Liver (tissue), 9 donors: ENCODE data around the gene ARAP3. TPM values are rescaled to one million over a fixed set of nuclear protein-coding genes. Genes with fewer than 3 reads are reported as not detected.

Experiments
- DNase-seq: peaks from one replicate; pipeline ENCODE4 v3.0.0-alpha.2; 2017; ENCODE audit warnings: low spot score
- H3K27ac ChIP-seq, 2 donors: one replicate each; pipeline ENCODE4 v1.7.0; 2013; ENCODE audit warnings: inconsistent platforms in 2 of 2, low read length in 2 of 2, control low read depth in 1 of 2, low read depth in 1 of 2, mild to moderate bottlenecking in 1 of 2
- H3K27me3 ChIP-seq, 4 donors: one replicate each; pipeline versions ENCODE4 v1.6.1 to v1.7.0; 2013; ENCODE audit warnings: low read length in 3 of 4, inconsistent platforms in 1 of 4, mild to moderate bottlenecking in 1 of 4, moderate library complexity in 1 of 4; ENCODE audit not compliant: control insufficient read depth in 4 of 4, insufficient read depth in 4 of 4
- H3K36me3 ChIP-seq, 4 donors: one replicate each; pipeline versions ENCODE4 v1.6.1 to v1.7.0; 2013; ENCODE audit warnings: low read length in 3 of 4, mild to moderate bottlenecking in 3 of 4, low read depth in 1 of 4, moderate library complexity in 1 of 4; ENCODE audit not compliant: control insufficient read depth in 4 of 4, insufficient read depth in 3 of 4
- H3K4me1 ChIP-seq, 4 donors: one replicate each; pipeline versions ENCODE4 v1.6.1 to v1.7.0; 2013; ENCODE audit warnings: low read length in 3 of 4, mild to moderate bottlenecking in 3 of 4, moderate library complexity in 1 of 4; ENCODE audit not compliant: control insufficient read depth in 4 of 4, insufficient read depth in 4 of 4
- H3K4me3 ChIP-seq, 3 donors: one replicate each; pipeline versions ENCODE4 v1.6.1 to v1.7.0; 2013; ENCODE audit warnings: low read length in 3 of 3, control low read depth in 1 of 3, low read depth in 1 of 3, mild to moderate bottlenecking in 1 of 3
- H3K9ac ChIP-seq, 2 donors: one replicate each; pipeline ENCODE4 v1.7.0; 2013; ENCODE audit warnings: low read length in 2 of 2, mild to moderate bottlenecking in 2 of 2, moderate library complexity in 2 of 2, control low read depth in 1 of 2, low read depth in 1 of 2
- H3K9me3 ChIP-seq, 4 donors: one replicate each; pipeline versions ENCODE4 v1.6.1 to v1.7.0; 2013; ENCODE audit warnings: low read length in 3 of 4; ENCODE audit not compliant: control insufficient read depth in 4 of 4
- ATF3 ChIP-seq: IDR thresholded peaks from 2 replicates; pipeline ENCODE4 v1.6.1; 2016; ENCODE audit warnings: antibody characterized with exemption
- CTCF ChIP-seq: fragments of 150-350 bp; IDR thresholded peaks from 2 replicates; pipeline ENCODE4 v1.5.1; 2017; ENCODE audit warnings: improper control_type of control experiment, low read depth, low read length; ENCODE audit not compliant: missing input control
- EGR1 ChIP-seq, 2 donors: IDR thresholded peaks; 2 replicates each; pipeline ENCODE4 v1.6.1; 2016 to 2018; ENCODE audit warnings: antibody characterized with exemption in 2 of 2, low read depth in 2 of 2
- FOXA1 ChIP-seq: IDR thresholded peaks from 2 replicates; pipeline ENCODE4 v1.6.1; 2016; ENCODE audit warnings: antibody characterized with exemption
- FOXA2 ChIP-seq: IDR thresholded peaks from 2 replicates; pipeline ENCODE4 v1.6.1; 2016; ENCODE audit warnings: antibody characterized with exemption
- GABPA ChIP-seq, 2 donors: IDR thresholded peaks in 1 of 2; conservative IDR thresholded peaks in 1 of 2; 2 replicates each; pipeline ENCODE4 v1.6.1; 2016; ENCODE audit warnings: antibody characterized with exemption in 2 of 2, mild to moderate bottlenecking in 1 of 2, moderate library complexity in 1 of 2
- HNF4A ChIP-seq, 2 donors: conservative IDR thresholded peaks; 2 replicates each; pipeline ENCODE4 v1.6.1; 2016; ENCODE audit warnings: antibody characterized with exemption in 2 of 2, mild to moderate bottlenecking in 2 of 2
- HNF4G ChIP-seq: IDR thresholded peaks from 2 replicates; pipeline ENCODE4 v1.6.1; 2016; ENCODE audit warnings: antibody characterized with exemption
- JUND ChIP-seq, 2 donors: IDR thresholded peaks; 2 replicates each; pipeline ENCODE4 v1.6.1; 2016; ENCODE audit warnings: antibody characterized with exemption in 2 of 2
- MAX ChIP-seq: IDR thresholded peaks from 2 replicates; pipeline ENCODE4 v1.6.1; 2016; ENCODE audit warnings: antibody characterized with exemption
- NR2F2 ChIP-seq: IDR thresholded peaks from 2 replicates; pipeline ENCODE4 v1.6.1; 2016; ENCODE audit warnings: antibody characterized with exemption
- RAD21 ChIP-seq, 2 donors: IDR thresholded peaks; 2 replicates each; pipeline ENCODE4 v1.6.1; 2016; ENCODE audit warnings: antibody characterized with exemption in 2 of 2, mild to moderate bottlenecking in 2 of 2
- RXRA ChIP-seq, 2 donors: IDR thresholded peaks; 2 replicates each; pipeline ENCODE4 v1.6.1; 2017 to 2018; ENCODE audit warnings: antibody characterized with exemption in 2 of 2, mild to moderate bottlenecking in 1 of 2
- SP1 ChIP-seq: IDR thresholded peaks from 2 replicates; pipeline ENCODE4 v1.6.1; 2018; ENCODE audit warnings: antibody characterized with exemption, mild to moderate bottlenecking
- TAF1 ChIP-seq: conservative IDR thresholded peaks from 2 replicates; pipeline ENCODE4 v1.6.1; 2016; ENCODE audit warnings: antibody characterized with exemption, mild to moderate bottlenecking
- YY1 ChIP-seq: IDR thresholded peaks from 2 replicates; pipeline ENCODE4 v1.6.1; 2016; ENCODE audit warnings: antibody characterized with exemption, mild to moderate bottlenecking
- WGBS: extraction: QIAGEN DNeasy Blood & Tissue Kit; methylation state at CpG from one replicate; pipeline ENCODE4 v1.1.7; 2013; 5-methylcytosine and 5-hydroxymethylcytosine counted together
- polyA plus RNA-seq, 2 donors: library from polyadenylated mRNA; stranded (reverse) in 1 of 2; unstranded in 1 of 2; fragments of 200-250 nt in 1 of 2; fragments of >200 nt in 1 of 2; fragmentation: Nextera tagmentation in 1 of 2; extraction: Ambion mirVana in 1 of 2; gene quantifications; one replicate each; pipeline versions ENCODE4 v1.2.1 to v1.2.3, GENCODE V29; 2013 to 2015
- total RNA-seq, 2 donors: library from RNA; depleted of rRNA; stranded (reverse); fragments of >200 nt; gene quantifications; one replicate each; pipeline ENCODE4 v1.2.3, GENCODE V29; 2014
- TF ChIP-seq, protein P1 (sequence below): IDR thresholded peaks from 2 replicates; pipeline ENCODE4 v1.6.1; 2016; ENCODE audit warnings: antibody characterized with exemption, mild to moderate bottlenecking
- TF ChIP-seq, protein P2 (sequence below): IDR thresholded peaks from 2 replicates; pipeline ENCODE4 v1.6.1; 2016; ENCODE audit warnings: antibody characterized with exemption
- donor health status: healthy.
- donor health status: healthy.
- donor health status: healthy.
- donor health status: healthy.
- donor health status: healthy.

Gene ARAP3
- total and polyA plus RNA-seq, 4 donors, result 1.6 to 4.7 (median 2.1) TPM

DNA sequence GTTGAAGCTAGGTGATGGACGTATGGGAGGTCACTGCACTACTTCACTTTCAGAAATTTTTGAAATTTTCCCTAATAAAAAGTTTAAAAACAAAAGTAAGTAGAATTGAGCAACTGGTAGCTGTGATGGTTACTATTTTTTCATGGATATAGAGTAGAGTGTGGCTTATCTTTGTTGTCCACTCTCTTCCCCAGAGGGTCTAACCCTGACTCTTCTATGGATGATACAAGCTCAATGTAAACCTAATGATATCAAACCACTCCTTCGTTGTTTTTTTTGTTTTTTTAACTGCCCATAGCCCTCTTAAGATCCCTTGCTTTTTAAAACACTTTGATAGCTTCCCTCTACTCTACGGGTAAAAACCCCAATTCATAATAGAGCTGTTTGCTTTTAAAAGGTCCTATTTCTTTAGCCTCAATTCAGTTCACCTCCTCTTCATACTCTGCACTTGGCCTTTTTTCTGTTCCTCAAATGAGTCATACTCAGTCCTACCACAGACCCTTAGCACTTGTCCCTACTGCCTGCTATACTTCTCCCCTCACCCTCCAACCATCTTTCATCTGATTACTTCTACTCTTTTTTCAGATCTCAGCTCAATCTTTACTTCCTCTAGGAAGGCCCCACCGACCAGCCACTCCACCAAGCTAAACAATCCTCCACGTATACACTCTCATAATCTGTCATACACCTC, 48.0 kb downstream of the ARAP3 start:
- Histone ChIP-seq H3K27ac (no peak overlapping the region), H3K27me3 (no peaks in the 10 kb centered on the region), H3K4me1 (peaks cover 9 to 32% (median 26%) of the 10 kb centered on the region in 4 donors), H3K4me3 (no peak overlapping the region), H3K9me3 (no peaks in the 10 kb centered on the region), H3K9ac (no peak overlapping the region), H3K36me3 (peaks cover 0 to 12% (median 6%) of the 10 kb centered on the region in 4 donors)
- TF ChIP-seq YY1, result no peak
- no peak for TF ChIP-seq NR2F2
- TF ChIP-seq TAF1, result no peak
- no peak for TF ChIP-seq FOXA2
- TF ChIP-seq CTCF, result no peak
- no peak for TF ChIP-seq HNF4G
- no peak for TF ChIP-seq FOXA1
- TF ChIP-seq, protein P1, sequence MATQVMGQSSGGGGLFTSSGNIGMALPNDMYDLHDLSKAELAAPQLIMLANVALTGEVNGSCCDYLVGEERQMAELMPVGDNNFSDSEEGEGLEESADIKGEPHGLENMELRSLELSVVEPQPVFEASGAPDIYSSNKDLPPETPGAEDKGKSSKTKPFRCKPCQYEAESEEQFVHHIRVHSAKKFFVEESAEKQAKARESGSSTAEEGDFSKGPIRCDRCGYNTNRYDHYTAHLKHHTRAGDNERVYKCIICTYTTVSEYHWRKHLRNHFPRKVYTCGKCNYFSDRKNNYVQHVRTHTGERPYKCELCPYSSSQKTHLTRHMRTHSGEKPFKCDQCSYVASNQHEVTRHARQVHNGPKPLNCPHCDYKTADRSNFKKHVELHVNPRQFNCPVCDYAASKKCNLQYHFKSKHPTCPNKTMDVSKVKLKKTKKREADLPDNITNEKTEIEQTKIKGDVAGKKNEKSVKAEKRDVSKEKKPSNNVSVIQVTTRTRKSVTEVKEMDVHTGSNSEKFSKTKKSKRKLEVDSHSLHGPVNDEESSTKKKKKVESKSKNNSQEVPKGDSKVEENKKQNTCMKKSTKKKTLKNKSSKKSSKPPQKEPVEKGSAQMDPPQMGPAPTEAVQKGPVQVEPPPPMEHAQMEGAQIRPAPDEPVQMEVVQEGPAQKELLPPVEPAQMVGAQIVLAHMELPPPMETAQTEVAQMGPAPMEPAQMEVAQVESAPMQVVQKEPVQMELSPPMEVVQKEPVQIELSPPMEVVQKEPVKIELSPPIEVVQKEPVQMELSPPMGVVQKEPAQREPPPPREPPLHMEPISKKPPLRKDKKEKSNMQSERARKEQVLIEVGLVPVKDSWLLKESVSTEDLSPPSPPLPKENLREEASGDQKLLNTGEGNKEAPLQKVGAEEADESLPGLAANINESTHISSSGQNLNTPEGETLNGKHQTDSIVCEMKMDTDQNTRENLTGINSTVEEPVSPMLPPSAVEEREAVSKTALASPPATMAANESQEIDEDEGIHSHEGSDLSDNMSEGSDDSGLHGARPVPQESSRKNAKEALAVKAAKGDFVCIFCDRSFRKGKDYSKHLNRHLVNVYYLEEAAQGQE, result no peak
- no peak for TF ChIP-seq SP1
- TF ChIP-seq HNF4A (conservative IDR thresholded peaks at IDR 0.05), result no peak
- TF ChIP-seq ATF3, result no peak
- TF ChIP-seq GABPA (IDR thresholded peaks at IDR 0.05 in 1 of 2, conservative IDR thresholded peaks at IDR 0.05 in 1 of 2), result no peak
- no peak for TF ChIP-seq EGR1 (IDR thresholded peaks at IDR 0.05; ENCODE audit: low read depth in 2 of 2)
- no peak for TF ChIP-seq JUND (IDR thresholded peaks at IDR 0.05)
- TF ChIP-seq RAD21 (IDR thresholded peaks at IDR 0.05), result no peak
- TF ChIP-seq MAX, result no peak
- TF ChIP-seq, protein P2, sequence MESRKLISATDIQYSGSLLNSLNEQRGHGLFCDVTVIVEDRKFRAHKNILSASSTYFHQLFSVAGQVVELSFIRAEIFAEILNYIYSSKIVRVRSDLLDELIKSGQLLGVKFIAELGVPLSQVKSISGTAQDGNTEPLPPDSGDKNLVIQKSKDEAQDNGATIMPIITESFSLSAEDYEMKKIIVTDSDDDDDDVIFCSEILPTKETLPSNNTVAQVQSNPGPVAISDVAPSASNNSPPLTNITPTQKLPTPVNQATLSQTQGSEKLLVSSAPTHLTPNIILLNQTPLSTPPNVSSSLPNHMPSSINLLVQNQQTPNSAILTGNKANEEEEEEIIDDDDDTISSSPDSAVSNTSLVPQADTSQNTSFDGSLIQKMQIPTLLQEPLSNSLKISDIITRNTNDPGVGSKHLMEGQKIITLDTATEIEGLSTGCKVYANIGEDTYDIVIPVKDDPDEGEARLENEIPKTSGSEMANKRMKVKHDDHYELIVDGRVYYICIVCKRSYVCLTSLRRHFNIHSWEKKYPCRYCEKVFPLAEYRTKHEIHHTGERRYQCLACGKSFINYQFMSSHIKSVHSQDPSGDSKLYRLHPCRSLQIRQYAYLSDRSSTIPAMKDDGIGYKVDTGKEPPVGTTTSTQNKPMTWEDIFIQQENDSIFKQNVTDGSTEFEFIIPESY, result no peak
- no peak for TF ChIP-seq RXRA (IDR thresholded peaks at IDR 0.05)
- 82% methylated on average over 5 of the region's 5 CpGs for WGBS
- DNase-seq, result no peak
